Measurements from ENCODE around the gene DNTTIP2. TPM values are rescaled to one million over a fixed set of nuclear protein-coding genes. Genes with fewer than 3 reads are reported as not detected.

The DNTTIP2 gene
- polyA plus RNA-seq, 1 of the 3 experiments (the other 2 are of a cell fraction), result 9.6 TPM

GRCh38 chr1:93876244-93876643, 2.8 kb downstream of the DNTTIP2 start:
- no peak for TF ChIP-seq RCOR1 (IDR thresholded peaks at IDR 0.05; ENCODE audit: low read length)
- TF ChIP-seq MXI1 (IDR thresholded peaks at IDR 0.05; ENCODE audit: low read depth, low read length), result no peak
- TF ChIP-seq JUND (IDR thresholded peaks at IDR 0.05), result no peak
- TF ChIP-seq POLR2AphosphoS5 (IDR thresholded peaks at IDR 0.05; ENCODE audit: low read depth, low read length), result no peak
- no peak for TF ChIP-seq RAD21 (IDR thresholded peaks at IDR 0.05; ENCODE audit: low read length)
- no peak for TF ChIP-seq USF1 (IDR thresholded peaks at IDR 0.05; ENCODE audit: borderline replicate concordance, low read depth)
- TF ChIP-seq GABPA (IDR thresholded peaks at IDR 0.05; ENCODE audit: low read depth), result no peak
- no peak for TF ChIP-seq EP300 (IDR thresholded peaks at IDR 0.05; ENCODE audit: borderline replicate concordance in 1 of 2, low read depth in 1 of 2, low read length in 1 of 2)
- no peak for TF ChIP-seq FOXJ3 (CRISPR knock-in tag; IDR thresholded peaks at IDR 0.05)
- no peak for TF ChIP-seq NRF1 (IDR thresholded peaks at IDR 0.05; ENCODE audit: low read depth, low read length)
- TF ChIP-seq IRF3 (IDR thresholded peaks at IDR 0.05; ENCODE audit: low read depth, low read length), result no peak
- no peak for TF ChIP-seq RXRA (IDR thresholded peaks at IDR 0.05; ENCODE audit: borderline replicate concordance, low read depth)
- no peak for TF ChIP-seq NFIC (IDR thresholded peaks at IDR 0.05; ENCODE audit: borderline replicate concordance)
- no peak for TF ChIP-seq MAX (IDR thresholded peaks at IDR 0.05; ENCODE audit: low read depth)
- TF ChIP-seq CHD2 (IDR thresholded peaks at IDR 0.05; ENCODE audit: low read length, partially characterized antibody), result no peak
- TF ChIP-seq CTCF (IDR thresholded peaks at IDR 0.05), result no peak
- TF ChIP-seq EZH2phosphoT487 (IDR thresholded peaks at IDR 0.05; ENCODE audit: borderline replicate concordance, low read depth), result no peak
- TF ChIP-seq YY1 (IDR thresholded peaks at IDR 0.05; ENCODE audit: low read depth), result no peak
- Histone ChIP-seq H4K20me1 (ENCODE audit: insufficient read depth) (peaks cover 12% of the 10 kb centered on the region; the same call in 1 of the 2 replicates), H3K9me2 (no peaks in the 10 kb centered on the region), H3K79me2 (ENCODE audit: insufficient read depth) (peaks cover 68% of the 10 kb centered on the region), H3K4me1 (ENCODE audit: control insufficient read depth in 1 of 2, insufficient read depth in 2 of 2, low read depth in 1 of 2, low read length in 1 of 2) (peaks cover 5 to 11% of the 10 kb centered on the region in 2 experiments; a peak in 3 of 4 replicates), H3K9me3 (no peaks in the 10 kb centered on the region), H3K9ac (no peak overlapping the region), H3K4me2 (no peak overlapping the region; the same call in 1 of the 2 replicates), H3K27ac (ENCODE audit: low read depth in 2 of 2, low read length in 1 of 2) (no peak overlapping the region), H2AFZ (ENCODE audit: low read depth) (no peak overlapping the region), H3F3A (replicated peaks; ENCODE audit: insufficient read depth) (peaks cover 42% of the 10 kb centered on the region), H3K4me3 (ENCODE audit: low read depth in 2 of 2, low read length in 1 of 2) (no peak overlapping the region), H3K36me3 (replicated peaks in 1 of 2; ENCODE audit: control insufficient read depth in 1 of 2, insufficient read depth in 2 of 2, low read length in 1 of 2) (peaks cover 60 to 68% of the 10 kb centered on the region in 2 experiments), H3K27me3 (ENCODE audit: insufficient read depth) (no peaks in the 10 kb centered on the region)
- ChIA-PET CTCF (interaction anchor here (1.4 kb wide), 1 partner anchor 33 kb away, joined by 3 read pairs; the partner anchor contains the start of gene GCLM), POLR2A (no interaction called here)
- 39% methylated on average over 1 of the region's 1 CpG for whole genome bisulfite sequencing (ENCODE audit: low lambda C conversion rate)
- no peak for DNase-seq

Data from SK-N-SH (cell line).